GM18505 (cell line): Measurements from ENCODE around the gene FAM168B.

Source experiments
- ATAC-seq: cut with Tn5 transposase; IDR thresholded peaks from one replicate; pipeline ENCODE4 v1.9.1; 2021; ENCODE audit not compliant: unreplicated experiment
- POLR2A ChIP-seq: IDR thresholded peaks from 4 replicates; pipeline ENCODE4 v1.6.1; 2011; ENCODE audit warnings: borderline replicate concordance; ENCODE audit not compliant: insufficient read depth, insufficient read length; ENCODE audit errors: extremely low read depth

The FAM168B gene

GRCh38 chr2:131044075-131044756 is 49.0 kb downstream of the FAM168B start:
- no peak for ATAC-seq
- no peak for TF ChIP-seq POLR2A

- ATAC-seq, result no peak
These were observed 49.8 kb downstream of the FAM168B start for GRCh38 chr2:131043199-131044074.

GRCh38 chr2:131042148-131042775 is 51.0 kb downstream of the FAM168B start:
- TF ChIP-seq POLR2A, result no peak
- ATAC-seq, result no peak

More at GRCh38 chr2:131043199-131044074, 49.8 kb downstream of the FAM168B start:
- no peak for TF ChIP-seq POLR2A

- ATAC-seq, result no peak
- no peak for TF ChIP-seq POLR2A
These were observed 51.7 kb downstream of the FAM168B start for GRCh38 chr2:131041402-131042147.

GRCh38 chr2:131040661-131041401 is 52.4 kb downstream of the FAM168B start:
- TF ChIP-seq POLR2A, result no peak
- ATAC-seq, result no peak

GRCh38 chr2:131039908-131040660 is 53.2 kb downstream of the FAM168B start:
- no peak for TF ChIP-seq POLR2A
- ATAC-seq, result no peak

- no peak for ATAC-seq
- TF ChIP-seq POLR2A, result no peak
These were observed 53.7 kb downstream of the FAM168B start for GRCh38 chr2:131039535-131039907.

- no peak for TF ChIP-seq POLR2A
- ATAC-seq, result no peak
These were observed 54.2 kb downstream of the FAM168B start for GRCh38 chr2:131039101-131039440.

- ATAC-seq, result no peak
- no peak for TF ChIP-seq POLR2A
These were observed 54.8 kb downstream of the FAM168B start for GRCh38 chr2:131038258-131039100.

GRCh38 chr2:131037398-131038257 is 55.6 kb downstream of the FAM168B start:
- no peak for ATAC-seq

GRCh38 chr2:131036696-131037397 is 56.4 kb downstream of the FAM168B start:
- TF ChIP-seq POLR2A, result no peak
- ATAC-seq, result no peak

More at GRCh38 chr2:131037398-131038257, 55.6 kb downstream of the FAM168B start:
- TF ChIP-seq POLR2A, result no peak
